ENCODE measurements around the gene ZNF362.

The ZNF362 gene

DNA sequence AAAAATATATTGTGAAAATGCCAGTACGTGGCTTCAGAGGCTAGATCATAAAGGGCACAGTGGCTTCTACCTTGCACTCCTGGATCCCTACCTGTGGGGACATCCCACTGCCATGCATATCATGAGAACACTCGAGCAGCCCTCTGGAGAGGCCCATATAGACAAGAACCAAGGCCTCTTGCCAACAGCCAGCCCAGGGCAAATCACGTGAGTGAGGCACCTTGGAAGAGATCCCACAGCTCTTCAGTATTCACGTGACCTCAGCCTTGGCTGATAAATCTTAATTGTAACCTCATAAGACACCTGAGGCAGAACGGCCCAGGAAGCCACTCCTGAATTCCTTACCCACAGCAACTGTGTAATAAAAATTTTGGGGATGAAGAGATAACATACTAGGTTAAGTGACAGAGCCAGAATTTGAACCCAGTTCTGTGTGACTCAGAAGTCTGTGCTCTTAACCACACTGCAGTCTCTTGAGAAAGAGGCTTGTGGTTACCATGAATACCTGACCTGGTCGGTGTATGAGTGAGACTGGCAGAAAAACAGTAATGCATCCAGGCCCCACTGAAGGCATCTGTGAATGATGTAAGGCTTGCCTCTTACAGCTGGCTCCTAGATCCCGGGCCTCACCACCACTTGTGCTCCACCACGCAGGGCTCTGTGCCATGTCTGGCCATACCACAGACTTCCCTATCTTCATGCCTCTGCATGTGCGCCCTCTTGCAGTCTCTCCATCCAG is 71.5 kb downstream of the ZNF362 start:
- DNase-seq (ENCODE audit: low read depth in 2 of 2): no peak

DNA sequence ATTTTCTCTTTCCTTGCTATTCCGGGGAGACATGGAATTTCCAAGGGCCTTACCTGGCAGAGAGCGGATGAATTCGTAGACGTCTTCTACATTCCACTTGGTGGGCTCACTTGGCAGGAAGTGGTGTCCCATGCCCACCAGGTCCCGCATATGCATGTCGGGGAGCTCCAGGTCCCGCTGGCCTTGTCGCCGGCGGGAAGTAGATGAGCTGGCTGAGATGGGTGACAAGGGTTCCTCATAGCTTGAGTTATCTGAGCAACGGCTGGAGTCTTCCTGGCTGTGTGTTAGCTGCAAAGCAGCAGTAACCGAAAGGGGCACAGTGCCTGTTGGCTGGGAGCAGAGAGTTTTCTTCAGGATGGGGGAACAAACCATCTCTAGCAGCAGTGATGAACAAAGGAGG is 72.5 kb downstream of the ZNF362 start:
- no peak for DNase-seq (ENCODE audit: low read depth in 2 of 2)

DNA sequence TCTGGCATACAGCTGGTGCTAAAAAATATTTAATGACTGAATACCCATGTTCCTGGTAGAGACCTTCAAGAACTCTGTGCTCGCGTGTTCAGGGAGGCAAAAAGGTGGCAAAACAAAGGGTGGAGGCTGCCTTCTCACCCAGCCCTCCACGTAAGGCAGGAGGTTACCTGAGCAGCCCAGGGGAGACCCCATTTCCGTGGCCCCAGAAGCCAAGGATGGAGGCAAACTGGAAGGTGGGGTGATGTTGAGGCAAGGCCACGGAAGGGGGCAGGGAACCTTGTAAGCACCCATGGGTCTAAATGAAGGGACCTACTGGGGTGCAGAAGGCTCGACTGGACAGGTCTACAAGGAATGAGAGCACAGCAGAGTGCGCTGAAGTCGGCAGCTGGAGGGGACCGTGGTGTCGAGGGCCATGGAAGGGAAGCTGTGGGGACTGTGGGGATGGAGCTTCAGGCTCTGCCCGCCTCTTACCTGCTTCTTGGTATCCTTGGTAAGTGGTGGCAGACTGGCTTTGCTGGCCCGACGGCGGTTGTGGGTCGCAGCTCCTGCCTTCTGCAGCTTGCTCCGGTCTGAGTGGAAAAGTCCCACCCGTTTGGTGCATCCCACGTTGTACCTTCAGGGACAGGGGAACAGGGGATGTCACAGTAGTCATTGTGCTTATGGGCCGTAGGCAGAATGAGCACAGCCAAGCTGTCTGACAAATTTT is 73.5 kb downstream of the ZNF362 start:
- DNase-seq (ENCODE audit: low read depth in 2 of 2): no peak

DNA sequence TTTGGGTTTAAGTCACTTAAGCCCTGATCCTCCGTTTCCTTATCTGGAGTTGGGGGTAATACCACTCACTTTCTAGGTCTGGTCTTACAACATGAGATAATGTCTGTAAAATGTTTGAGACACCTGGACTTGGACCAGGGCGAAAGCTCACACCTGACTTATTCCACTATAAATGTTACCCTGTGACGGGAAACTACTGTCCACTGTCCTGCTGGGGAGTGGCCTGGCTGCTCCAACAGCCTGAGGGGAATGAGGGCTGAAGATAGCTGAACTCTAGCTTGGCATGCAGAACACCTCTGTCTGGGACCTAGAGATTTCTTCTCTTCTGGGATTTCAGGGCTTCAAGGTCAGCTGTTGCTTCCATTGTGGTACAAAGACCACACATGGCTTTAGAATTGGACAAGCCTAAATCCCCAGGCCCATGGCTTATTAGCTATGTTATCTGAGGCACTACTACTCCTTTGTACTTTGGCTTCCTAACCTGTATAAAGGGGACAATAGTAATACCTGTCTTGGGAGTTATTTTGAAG is 74.1 kb downstream of the ZNF362 start:
- DNase-seq (ENCODE audit: low read depth in 2 of 2): no peak

DNA sequence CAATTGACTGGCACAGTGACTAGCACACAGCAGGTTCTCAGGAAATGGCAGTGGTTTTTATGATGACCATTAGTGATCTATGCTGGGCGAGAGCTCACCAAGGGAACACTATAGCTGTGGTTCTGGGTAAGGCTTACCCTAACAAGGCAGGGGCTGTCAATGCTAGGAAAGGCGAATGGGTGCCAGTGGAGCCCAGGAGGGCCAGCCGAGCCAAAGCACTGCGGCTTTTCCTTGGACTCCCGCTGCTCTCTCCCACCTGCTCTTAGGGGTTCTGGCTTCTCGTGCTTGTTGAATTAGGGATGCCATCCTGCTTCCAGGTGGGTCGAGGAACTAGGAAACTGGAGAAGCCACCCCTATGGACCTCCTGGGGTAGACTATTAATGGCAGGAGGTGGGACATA is 74.6 kb downstream of the ZNF362 start:
- no peak for DNase-seq (ENCODE audit: low read depth in 2 of 2)

DNA sequence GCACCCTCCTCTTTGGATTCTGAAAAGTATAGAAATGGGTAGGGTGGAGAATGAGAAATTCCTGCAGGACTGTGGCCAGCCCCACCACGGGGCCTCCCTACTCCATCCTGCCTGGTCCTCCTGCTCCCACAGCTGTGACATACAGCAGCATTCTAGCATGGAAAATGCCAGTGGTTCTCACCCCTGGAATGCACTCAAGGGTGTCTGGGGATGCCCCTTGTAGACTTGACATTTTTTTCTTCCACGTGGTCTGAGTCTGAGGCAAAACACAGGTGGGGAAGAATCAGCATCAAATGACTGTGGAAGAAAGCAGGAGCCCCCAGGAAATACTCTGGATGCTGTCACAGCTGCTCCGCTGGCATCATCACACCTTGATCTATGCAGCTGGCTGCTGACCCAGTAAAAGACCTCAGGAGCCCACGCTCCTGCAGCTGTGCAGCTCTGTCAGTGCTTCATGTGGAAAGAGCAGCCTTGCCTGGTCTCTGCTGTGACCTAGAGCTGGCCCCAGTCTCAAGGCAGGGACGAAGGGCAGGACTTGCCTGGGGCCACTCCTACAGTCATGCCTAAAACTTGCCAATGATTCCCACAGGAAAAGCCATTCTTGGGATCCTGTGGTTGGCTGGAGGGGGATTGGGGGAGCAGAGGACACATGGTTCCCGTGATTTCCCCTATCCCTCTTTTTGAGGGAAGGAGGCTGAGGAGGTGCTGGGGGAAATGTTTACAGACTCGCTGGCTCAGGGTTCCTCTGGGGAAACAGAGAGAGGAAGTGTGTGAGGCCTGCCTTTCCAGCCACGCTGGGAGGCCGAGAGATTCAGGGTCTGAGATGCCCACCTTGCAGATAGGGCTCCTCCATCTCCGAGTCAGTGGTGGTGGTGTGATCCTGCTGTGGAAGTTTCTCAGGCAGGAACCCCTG is 75.4 kb downstream of the ZNF362 start:
- DNase-seq (ENCODE audit: low read depth in 2 of 2): no peak

DNA sequence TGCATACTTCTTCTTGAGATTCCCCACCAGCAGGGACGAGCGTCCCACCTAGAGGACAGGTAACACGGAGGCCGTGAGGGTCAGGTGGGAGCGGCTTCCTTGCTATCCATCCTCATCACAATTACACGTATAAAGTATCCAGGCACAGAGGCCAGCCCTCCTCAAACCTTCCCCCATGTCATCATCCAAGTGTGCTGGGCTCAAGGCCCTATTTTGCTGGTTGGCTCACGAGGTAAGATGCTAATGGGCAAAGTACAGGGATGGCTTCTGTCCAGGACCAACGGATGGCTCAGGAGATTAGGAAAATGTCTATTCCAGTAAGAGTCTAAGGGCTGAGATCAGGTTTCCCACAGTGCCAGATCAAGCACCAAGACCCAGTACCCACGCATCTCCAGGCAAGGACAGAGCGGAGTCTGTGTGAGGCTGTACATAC is 76.1 kb downstream of the ZNF362 start:
- no peak for DNase-seq (ENCODE audit: low read depth in 2 of 2)

DNA sequence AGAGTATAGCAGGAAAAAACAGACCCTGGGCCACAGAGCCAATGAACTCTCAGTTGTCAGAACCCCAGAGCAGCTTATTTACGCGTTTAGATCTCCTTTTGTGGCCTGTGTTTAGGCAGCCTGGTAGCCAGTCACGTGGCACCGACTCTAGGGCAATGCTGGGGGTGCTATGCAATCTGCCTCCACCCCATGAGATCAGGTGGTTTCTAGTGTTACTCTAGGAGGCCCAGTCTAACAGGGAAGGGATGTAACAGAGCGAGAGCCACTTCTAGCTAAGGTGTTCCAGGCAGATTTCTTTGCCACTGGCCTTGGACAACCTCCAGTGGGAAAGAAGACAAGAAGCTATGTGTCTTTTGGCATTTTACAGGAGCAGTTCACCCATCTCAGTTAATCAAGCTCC is 76.6 kb downstream of the ZNF362 start:
- DNase-seq (ENCODE audit: low read depth in 2 of 2): no peak

DNA sequence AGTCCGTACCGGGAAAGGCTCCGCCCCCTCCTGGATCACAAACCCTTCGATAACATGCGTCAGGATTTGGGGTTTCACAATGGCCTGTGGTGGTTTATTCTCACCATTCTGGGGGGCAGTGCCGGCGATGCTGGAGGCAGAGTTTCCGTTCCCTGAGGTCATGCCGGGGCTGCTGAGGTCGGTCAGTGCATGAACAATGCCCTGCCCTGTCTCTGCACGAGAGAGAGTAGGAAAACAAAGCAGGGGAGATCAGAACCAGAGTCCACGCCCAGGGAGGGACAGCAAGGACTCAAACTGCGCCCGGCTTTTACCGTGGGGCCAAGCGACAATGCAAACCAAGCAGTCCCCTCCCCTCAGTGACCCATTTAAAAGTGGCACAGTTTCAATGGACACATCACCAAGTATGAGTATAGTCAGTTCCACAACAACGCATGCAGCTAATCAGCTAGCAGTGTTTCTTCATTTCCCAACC is 77.8 kb downstream of the ZNF362 start:
- DNase-seq (ENCODE audit: low read depth in 2 of 2): no peak

DNA sequence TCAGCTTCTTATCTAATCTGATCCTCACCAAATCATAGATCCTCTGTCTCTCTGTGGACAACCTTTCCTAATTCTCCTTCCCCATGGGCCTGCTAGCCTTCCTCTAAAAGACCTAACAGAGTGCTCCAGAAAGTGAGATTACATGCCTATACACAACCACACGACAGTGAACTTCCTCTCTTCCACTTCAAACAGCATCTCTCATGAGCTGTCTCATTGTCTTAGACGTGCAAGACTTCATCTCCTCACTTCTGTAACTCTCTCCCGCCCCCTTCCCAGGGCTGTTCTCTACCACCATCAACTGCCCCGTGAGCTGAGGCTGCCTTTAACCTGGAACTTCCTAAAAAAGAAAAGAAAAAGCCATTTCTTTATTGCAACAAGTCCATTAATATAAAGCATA is 78.7 kb downstream of the ZNF362 start:
- DNase-seq (ENCODE audit: low read depth in 2 of 2): no peak

DNA sequence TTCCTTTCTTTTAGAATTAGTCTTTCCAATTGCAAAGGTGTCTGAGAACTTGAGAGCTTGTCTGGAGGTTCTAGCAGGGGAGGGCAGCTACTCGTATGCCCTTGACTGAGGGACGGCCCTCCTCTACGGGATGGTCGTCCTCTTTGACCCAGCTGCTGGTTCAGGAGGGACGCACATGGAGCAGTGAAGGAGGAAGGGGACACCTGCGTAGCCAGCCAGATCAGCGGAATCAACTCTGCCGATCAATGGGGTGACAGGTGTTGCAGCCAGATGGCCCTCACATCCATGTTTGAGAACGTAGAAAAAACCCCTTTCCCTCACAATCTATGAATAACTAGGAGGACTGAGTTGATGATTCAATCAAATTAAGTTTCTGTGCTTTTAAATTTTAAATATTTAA is 80.3 kb downstream of the ZNF362 start:
- no peak for DNase-seq (ENCODE audit: low read depth in 2 of 2)

DNA sequence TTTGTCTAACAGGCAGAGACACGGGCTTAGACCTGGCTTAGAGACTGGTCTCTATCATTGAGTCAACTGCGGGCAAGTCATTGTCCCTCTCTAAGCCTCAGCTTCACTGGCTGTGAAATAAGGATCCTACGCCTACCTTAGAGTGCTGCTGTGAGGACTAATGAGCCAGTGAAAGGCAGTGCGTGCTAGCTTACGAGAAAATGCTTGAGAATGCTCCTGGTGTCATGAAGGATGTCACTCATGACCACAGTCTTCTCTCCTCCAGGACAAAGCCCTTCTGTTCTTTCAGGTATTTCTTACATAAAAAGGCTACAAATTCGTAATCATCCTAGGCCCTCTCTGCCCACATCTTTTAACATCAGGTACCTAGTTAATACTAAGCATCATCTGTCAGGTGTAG is 81.1 kb downstream of the ZNF362 start:
- no peak for DNase-seq (ENCODE audit: low read depth in 2 of 2)

DNA sequence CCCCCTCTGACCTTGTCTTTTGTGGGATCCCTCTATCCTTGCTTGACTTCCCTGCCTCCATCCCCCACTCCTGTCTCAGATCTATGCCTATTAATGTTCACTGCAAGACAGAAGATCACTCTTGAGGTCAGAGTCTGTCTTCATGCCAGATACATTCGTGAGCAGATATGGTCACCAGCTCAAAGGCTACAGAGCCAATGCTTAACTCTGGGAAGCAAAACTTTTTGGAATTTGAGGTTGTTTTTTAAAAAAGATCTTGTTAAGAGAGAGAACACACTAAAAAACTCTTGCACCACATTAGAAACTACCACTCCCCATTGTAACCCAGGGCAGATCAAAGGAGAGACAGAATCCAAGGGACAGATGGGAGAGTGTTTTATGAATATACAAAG is 81.8 kb downstream of the ZNF362 start:
- no peak for DNase-seq (ENCODE audit: low read depth in 2 of 2)

DNA sequence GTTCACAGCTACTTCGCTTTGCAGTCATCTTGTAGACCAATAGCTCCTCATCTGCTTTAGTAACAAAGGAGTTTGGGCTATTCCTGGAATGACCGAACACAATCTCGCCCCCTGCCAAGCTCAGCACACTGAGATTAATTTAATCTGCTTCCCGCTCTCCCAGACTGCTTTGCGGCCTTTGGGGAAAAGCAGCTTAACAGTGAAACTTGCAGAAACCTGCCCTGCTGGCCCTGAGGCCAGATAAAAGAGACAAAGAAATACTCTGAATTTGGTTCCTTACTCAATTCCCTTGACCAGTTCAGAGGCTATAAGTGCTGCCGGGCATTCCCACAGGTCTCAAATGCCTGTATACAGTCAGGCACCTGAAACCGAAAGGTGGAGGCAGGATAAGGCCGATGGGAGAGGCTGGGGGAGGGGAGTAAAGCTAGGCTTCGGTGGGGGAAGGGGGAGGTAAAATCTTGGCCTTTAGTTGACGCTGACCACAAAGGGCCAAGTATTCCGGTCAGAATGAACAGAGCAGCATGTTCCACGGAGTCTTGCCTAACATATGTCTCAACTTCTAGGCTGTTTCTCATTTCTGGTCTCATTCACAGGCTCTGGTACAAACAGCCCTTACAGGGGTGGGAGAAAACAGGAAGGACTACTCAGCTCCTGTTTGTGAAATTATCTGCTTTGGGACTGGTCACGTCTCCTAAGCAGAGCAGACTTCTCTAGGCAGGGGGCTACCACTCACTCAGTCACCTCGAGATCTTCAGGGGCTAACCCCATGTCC is 82.3 kb downstream of the ZNF362 start:
- DNase-seq (ENCODE audit: low read depth in 2 of 2): no peak

DNA sequence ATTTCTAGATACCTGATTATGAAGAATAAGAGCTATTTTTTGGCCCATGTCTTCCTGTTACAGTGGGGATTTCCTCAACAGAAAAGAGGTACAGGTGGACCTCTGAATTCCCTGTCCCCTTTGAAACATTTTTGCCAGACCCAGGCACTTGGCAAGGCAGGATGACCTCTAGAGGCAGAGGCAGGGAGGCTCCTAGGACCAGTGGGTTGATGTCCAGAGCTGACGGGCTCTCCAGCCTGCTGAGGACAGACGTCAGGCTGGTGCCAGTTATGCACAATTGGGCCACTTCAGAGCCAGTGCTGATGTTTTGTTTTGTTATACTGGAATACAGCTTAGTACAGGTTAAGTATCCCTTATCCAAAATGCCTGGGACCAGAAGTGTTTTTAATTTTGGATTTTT is 83.1 kb downstream of the ZNF362 start:
- DNase-seq (ENCODE audit: low read depth in 2 of 2): no peak

DNA sequence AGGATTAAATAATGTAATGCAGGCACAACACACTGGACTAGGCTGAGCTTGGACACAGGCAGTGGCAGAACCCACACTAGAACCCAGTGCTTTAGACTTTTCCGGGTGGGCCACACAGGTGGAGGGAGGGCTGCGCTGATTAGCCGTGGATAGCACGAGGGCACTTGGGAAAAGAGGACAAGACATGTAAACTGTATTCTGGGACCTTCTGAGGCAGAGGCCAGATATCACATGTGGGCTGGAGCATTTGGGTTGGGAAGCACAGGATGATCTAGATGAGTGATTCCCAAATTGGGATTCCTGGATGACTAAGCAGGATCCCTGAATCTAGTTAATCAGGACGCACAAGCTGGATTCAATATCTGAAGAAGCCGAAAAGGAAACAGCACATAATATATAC is 84.9 kb downstream of the ZNF362 start:
- no peak for DNase-seq (ENCODE audit: low read depth in 2 of 2)

DNA sequence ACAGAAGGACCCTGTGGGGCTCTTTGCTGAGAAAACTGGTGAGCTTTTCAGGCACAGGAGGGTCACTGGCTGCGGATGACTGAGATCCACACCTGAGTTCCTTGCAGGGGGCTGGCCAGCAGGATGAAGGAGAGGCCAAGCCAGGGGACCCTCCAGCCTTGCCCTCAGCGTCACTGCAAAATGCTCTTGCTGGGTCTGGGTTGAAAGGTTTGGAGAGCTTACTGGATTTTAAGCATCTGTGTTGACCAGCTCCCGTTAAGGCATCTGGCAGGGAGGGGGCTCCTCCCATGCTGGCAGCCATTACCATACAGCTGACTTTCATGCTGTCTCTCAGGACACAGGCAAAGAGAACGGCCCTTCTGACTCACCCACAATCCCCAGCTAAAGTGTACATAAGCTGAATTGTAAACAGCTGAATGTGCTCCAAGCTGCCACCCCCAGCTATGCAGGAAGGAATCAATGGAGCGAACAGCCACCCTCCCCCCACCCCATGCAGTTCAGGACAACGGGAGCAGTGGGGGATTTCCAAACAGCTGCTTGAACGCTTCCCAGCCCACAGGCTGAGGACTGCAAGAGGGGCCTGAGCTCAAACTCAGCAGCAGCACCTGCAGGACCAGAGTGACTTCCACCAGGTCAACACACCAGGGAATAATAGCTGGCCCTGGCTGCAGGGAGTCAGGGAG is 85.9 kb downstream of the ZNF362 start:
- DNase-seq (ENCODE audit: low read depth in 2 of 2): no peak

DNA sequence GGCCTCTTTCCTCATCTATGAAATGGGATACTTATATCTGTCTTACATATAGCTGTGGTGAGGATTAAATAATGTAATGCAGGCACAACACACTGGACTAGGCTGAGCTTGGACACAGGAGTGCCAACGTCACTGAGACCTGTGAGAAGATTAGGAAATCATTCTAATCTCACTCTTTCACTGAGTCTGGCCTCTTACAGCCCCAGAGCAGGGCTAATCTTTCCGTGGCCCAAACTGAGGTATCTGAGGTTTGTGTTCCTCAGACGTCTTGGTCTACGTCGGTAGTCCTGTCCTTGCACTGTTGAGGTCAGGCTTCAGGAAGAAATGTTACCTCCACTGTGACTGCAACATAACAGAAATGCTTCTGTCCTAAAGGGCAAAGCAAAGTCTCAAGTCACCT is 87.2 kb downstream of the ZNF362 start:
- no peak for DNase-seq (ENCODE audit: low read depth in 2 of 2)

DNA sequence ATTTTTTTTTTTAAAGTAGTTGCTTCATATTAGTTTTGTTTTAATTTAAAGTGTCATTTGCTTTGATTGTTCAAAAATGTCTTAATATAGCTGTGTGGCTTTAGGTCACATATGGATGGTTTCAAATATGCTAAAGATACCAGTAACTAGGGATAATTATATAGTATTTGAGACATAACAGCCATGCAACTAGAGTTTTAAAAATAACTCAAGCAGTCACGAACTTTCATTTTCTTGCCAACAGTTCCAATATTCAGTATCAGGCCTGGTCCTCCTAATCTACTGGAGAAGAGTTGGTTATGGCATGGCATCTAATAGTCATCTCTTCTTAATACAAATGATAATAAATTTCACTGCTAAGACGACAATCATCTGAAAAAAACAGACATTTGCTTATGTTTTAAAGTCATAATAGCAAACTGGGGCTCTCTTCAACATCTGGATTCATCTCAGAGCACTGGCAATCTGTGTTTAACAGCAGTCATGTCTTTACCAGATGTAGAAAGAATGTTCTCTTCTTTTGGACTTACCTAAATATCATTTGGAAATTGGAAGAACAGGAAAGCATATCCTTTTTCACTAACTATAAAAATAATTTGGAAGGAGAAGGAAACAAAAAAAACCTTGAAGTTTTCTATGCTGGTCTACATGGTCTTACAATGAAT is 88.7 kb downstream of the ZNF362 start:
- no peak for DNase-seq (ENCODE audit: low read depth in 2 of 2)

DNA sequence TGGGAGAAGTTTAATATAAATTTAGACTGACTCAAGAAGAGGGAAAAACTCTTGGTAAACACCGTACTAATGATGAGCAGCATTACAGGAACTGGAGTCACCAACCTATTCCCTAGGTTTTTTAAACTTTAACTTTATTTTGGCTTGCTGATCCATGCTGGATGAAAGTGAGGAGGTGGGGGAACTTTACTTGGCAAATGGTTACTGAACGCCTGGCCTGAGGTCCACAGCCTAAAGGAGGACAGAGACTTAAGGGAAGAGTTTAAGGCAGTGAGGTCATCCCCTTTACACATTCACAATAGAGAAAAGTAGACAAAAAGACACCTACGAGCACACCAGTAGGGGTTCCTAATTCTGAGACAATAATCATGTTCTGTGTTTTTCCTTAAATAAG is 90.2 kb downstream of the ZNF362 start:
- no peak for DNase-seq (ENCODE audit: low read depth in 2 of 2)

Measured in stimulated activated CD4-positive, alpha-beta T cell treated with anti-CD3 and anti-CD28 coated beads, Interleukin-1b, Interleukin-23, amount 100 ng/mL, for 4 hours (primary cell).